COLO829 (cell line): ENCODE results near the gene SURF4.

Source experiments
- DNase-seq: peaks from one replicate; pipeline ENCODE4 v3.0.0; 2012; ENCODE audit warnings: low spot score

Gene SURF4

DNA sequence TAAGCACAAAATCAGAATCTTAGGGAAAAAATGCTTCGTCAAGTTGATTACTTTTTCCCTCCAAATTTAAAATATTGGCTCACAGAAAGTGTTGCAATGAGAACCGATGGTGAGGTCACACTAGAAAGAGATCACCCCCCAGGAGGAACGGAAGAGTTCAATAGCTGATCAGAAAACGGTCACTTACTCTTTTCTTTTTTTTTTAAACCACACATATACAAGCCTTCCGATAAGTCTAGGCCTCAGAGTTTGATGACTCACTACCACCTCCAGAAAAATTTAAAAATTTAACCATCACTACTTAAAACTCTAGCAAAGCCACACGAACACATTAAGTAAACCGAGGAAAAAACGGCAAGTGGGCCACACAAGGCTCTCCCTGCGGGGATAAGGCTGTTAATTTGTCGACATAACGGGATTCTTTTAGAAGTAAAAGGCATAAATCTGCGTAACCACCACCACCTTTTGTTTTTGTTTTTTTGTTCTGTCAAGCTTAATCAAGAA is 1.2 kb downstream of the SURF4 start:
- no peak for DNase-seq

- DNase-seq, result no peak
Observed at GRCh38 chr9:133372144-133372543, 3.7 kb downstream of the SURF4 start.

GRCh38 chr9:133371261-133371711 is 4.6 kb downstream of the SURF4 start:
- no peak for DNase-seq

- no peak for DNase-seq
Observed at GRCh38 chr9:133370685-133371084, 5.2 kb downstream of the SURF4 start.

DNA sequence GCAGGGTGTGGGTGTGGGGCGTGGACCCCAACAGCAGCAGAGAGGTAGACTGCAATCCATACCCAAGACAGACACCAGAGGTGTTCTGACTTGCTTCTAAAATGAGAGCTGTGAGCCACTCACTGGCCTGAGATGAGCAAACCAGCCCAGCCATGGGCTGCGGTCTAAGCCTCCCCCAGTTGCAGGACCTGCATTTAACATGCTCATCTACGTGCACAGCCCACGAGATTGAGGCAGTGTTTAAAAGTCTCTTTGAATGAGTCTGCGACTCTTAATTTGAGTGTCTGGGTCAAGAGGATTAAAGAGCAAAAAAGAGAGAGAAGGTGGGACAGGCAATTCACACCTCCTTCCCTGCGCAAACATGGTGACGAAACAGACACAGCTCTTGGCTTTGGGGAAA is 5.9 kb downstream of the SURF4 start:
- no peak for DNase-seq

DNA sequence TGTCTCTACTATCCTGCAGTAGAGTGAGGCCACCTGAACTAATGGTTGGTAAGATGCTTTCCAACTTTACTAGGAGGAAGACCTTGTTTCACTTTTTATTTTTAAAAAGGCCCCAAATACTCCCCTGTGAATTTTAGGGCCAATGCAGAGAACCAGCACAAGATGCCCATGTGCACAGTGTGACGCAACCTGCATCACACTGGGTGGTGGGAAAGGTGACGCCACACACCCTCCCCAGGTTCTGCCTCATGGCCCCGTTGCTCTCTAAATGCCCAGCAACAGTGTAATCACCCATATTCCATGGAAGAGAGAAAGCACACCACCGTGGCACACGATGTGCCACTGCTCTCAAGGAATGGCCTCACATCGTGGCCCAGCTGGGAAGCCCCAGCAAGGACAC is 6.4 kb downstream of the SURF4 start:
- DNase-seq, result no peak

DNA sequence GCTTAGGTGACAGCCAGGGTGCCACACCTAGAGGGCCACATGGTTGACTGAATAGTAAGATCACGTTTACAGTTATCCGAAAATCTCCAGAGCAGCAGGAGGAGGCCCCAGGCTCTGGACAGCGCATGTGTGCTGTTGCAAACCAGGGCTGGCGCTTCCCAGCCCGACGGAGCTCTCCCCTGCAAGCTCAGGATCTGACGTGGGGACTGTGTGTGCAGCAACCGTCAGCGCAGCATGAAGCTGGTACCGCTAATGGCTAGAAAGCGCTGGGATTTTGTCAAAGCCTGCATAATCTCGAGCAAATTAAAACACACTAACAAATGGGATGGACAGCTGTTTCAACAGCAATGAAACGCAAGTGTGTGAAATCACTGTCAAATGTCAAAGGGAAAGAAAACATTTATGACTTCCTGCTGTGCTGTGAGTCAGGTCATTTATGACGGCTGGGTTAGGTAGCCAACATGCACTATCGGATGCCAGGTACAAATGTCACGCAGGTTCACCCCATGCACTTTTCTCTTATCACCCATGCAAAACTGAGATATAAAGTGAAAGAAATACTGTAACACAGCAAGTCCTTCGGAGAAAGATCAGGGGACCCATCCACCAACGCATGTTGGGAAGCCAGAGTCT is 7.5 kb downstream of the SURF4 start:
- no peak for DNase-seq

GRCh38 chr9:133367778-133368177 is 8.1 kb downstream of the SURF4 start:
- no peak for DNase-seq

GRCh38 chr9:133367221-133367620 is 8.6 kb downstream of the SURF4 start:
- DNase-seq, result no peak

DNA sequence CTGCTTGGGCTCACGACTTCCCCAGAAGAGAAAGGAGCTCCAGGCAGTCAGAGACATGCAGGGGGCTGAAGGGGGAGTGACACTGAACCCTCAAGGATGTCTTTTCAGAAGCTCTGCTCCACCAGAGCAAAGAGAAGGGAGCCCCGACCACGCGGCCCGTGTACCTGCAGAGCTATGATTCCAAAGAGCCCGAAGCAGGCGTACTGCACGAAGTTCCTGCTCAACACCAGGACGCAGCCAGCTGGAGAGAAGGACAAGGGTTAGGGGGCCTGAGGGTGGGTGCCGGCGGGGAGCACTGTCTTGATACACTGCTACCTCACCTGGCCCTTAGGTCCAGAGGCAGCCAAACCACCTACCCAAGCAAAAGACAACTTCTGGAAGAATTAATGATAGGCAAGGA is 9.4 kb downstream of the SURF4 start:
- DNase-seq, result no peak

GRCh38 chr9:133362359-133363044 is 13.4 kb downstream of the SURF4 start:
- DNase-seq, result no peak

- no peak for DNase-seq
Observed at GRCh38 chr9:133361507-133362092, 14.3 kb downstream of the SURF4 start.

- DNase-seq, result no peak
Observed at GRCh38 chr9:133360400-133361393, 15.2 kb downstream of the SURF4 start.

- no peak for DNase-seq
Observed at GRCh38 chr9:133359399-133360175, 16.3 kb downstream of the SURF4 start.

- DNase-seq, result no peak
Observed at GRCh38 chr9:133357656-133358055, 18.2 kb downstream of the SURF4 start.

DNA sequence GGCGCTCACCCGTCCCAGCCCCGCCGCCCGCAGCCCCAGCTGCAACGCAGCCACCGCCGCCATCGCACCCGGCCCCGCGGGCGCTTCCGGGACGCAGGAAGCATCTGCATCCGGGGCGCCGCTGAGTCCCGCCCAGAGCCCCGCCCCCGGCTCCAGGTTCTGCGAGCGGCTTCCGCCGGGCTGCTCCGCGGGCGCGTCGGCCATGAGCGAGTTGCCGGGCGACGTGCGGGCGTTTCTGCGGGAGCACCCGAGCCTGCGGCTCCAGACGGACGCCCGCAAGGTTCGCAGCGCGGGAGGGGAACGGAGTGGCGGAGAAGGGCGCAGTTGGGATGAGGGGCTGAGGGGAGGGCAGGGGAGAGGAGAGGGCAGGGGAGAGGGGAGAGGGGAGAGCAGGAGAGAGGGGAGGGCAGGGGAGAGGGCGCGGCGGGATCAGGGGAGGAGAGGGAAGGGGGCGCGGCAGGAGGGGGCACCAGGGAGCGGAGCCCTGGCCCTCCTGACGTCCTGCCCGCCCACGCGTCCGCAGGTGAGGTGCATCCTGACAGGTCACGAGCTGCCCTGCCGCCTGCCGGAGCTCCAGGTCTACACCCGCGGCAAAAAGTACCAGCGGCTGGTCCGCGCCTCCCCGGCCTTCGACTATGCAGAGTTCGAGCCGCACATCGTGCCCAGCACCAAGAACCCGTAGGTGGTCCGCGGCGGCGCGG is 19.3 kb downstream of the SURF4 start, which contains the start of the genes SURF1 and SURF2:
TSS of gene SURF1 (minus strand) at position 97 of the 701 bp plus-strand sequence. CDS start at position 63, 34 bp downstream.
TSS of gene SURF2 (plus strand) at position 160 of the 701 bp plus-strand sequence. CDS start at position 203, 43 bp downstream.
- DNase-seq, result peak; percentile 76

- no peak for DNase-seq
Observed at GRCh38 chr9:133355881-133356357, 19.9 kb downstream of the SURF4 start.

DNA sequence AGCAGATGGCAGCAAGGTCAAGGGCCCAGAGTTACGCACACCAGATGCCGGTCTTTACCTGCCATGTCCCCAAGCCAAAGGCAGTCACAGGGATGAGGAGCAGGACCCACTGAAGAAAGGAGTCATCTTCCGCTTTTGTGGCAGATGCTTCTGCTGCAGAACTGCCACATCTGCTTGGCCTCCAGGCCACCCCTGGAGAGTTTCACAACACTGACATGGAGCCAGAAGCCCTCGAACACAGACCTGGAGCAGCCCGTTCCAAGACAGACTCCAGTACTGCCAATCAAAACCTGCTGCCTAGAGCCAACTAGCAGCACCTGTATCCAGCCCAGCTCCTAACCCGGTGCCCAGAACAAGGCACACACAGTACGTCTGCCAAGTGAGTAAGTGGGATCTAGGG is 21.1 kb downstream of the SURF4 start:
- DNase-seq, result no peak

DNA sequence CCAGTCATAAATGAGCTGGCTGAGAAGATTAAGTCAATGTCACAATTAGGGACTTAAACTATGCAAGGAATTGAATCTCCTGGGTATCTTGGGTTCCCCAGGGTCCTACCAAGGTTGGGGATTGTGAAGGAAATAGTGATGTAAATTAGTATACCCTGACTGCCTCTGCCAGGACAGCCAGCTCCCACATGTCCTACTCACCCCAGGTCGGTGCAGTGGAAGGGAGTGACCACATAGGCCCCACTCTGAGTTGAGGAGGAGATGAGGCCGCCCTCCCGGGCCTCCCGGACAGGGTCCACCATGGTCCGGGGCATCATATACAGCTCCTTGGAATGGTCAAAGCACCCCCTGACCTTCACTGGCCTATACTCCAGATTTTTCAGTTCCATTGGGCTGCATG is 22.3 kb downstream of the SURF4 start:
- no peak for DNase-seq
